ENCODE measurements around the gene APMAP.

DNA sequence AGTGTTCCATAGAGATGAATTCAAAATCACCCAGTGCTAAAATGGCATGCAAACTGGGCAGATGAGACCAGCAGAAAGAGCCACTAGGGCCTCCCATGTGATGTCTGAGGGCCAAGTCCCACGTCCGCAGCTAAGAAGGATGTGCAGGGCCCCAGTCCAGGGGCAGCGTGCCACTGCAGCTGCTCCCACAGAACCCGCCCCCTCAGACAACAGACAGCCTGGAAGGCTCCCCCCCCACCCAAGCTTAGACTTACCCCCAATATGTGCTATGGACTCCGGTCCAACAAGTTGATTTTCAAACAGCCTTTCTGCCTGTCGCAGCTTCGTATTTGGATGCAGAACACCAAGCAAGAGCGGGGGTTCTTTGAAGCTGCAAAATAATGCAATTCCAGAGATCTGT is 14.0 kb downstream of the APMAP start:
- TF ChIP-seq, protein P1, sequence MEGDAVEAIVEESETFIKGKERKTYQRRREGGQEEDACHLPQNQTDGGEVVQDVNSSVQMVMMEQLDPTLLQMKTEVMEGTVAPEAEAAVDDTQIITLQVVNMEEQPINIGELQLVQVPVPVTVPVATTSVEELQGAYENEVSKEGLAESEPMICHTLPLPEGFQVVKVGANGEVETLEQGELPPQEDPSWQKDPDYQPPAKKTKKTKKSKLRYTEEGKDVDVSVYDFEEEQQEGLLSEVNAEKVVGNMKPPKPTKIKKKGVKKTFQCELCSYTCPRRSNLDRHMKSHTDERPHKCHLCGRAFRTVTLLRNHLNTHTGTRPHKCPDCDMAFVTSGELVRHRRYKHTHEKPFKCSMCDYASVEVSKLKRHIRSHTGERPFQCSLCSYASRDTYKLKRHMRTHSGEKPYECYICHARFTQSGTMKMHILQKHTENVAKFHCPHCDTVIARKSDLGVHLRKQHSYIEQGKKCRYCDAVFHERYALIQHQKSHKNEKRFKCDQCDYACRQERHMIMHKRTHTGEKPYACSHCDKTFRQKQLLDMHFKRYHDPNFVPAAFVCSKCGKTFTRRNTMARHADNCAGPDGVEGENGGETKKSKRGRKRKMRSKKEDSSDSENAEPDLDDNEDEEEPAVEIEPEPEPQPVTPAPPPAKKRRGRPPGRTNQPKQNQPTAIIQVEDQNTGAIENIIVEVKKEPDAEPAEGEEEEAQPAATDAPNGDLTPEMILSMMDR (IDR thresholded peaks at IDR 0.05 in 4 of 5, conservative IDR thresholded peaks at IDR 0.05 in 1 of 5): no peak
- TF ChIP-seq POLR2A (IDR thresholded peaks at IDR 0.05): no peak

Measured in gastrocnemius medialis (tissue), 4 donors.